OCI-LY3 (cell line): ENCODE measurements around the gene USF3.

Experiments used
- H2AFZ ChIP-seq: fragments of 200-600, 300-600 bp; shearing (Covaris generic); 2 replicates; pipeline ENCODE4 v1.6.0; 2014; ENCODE audit warnings: antibody characterized with exemption, low read depth, low read length
- H3K27ac ChIP-seq: fragments of 200-600, 300-600 bp; sonication (generic); 2 replicates; pipeline ENCODE4 v1.5.1; 2014; ENCODE audit warnings: mild to moderate bottlenecking, low read length, moderate library complexity, mixed read lengths
- H3K27me3 ChIP-seq: fragments of 200-600, 300-600 bp; sonication (generic); 2 replicates; pipeline ENCODE4 v1.6.1; 2014; ENCODE audit warnings: low read depth, low read length, mixed read lengths
- H3K36me3 ChIP-seq: fragments of 200-600, 300-600 bp; sonication (generic); replicated peaks from 2 replicates; pipeline ENCODE3; 2014; ENCODE audit warnings: low read depth, low read length, mixed read lengths
- H3K4me1 ChIP-seq: fragments of 300-600, 200-600 bp; sonication (generic); 2 replicates; pipeline ENCODE4 v1.6.1; 2014; ENCODE audit warnings: low read length, mixed read lengths
- H3K4me2 ChIP-seq: fragments of 200-600, 300-600 bp; sonication (generic); 2 replicates; pipeline ENCODE4 v1.6.1; 2014; ENCODE audit warnings: low read length, mixed read lengths
- H3K4me3 ChIP-seq: fragments of 300-600, 200-600 bp; sonication (generic); 2 replicates; pipeline ENCODE4 v1.5.1; 2014; ENCODE audit warnings: antibody characterized with exemption, mild to moderate bottlenecking, low read length, moderate library complexity
- H3K79me2 ChIP-seq: fragments of 300-600, 200-600 bp; shearing (Covaris generic); 2 replicates; pipeline ENCODE4 v1.6.1; 2014; ENCODE audit warnings: mild to moderate bottlenecking, low read length, mixed read lengths
- H3K9ac ChIP-seq: fragments of 300-600, 200-600 bp; shearing (Covaris generic); 2 replicates; pipeline ENCODE4 v1.6.0; 2014; ENCODE audit warnings: mild to moderate bottlenecking, low read length, moderate library complexity
- H3K9me3 ChIP-seq: fragments of 200-600, 300-600 bp; shearing (Covaris generic); 2 replicates; pipeline ENCODE4 v1.6.1; 2014; ENCODE audit warnings: low read length, mixed read lengths; ENCODE audit not compliant: insufficient read depth
- H4K20me1 ChIP-seq: fragments of 200-600, 300-600 bp; sonication (generic); 2 replicates; pipeline ENCODE4 v1.6.1; 2016; ENCODE audit warnings: low read length, mixed read lengths; ENCODE audit not compliant: insufficient read depth
- EZH2phosphoT487 ChIP-seq: fragments of 200-600 bp; shearing (Covaris generic); IDR thresholded peaks from 2 replicates; pipeline ENCODE4 v1.6.1; 2018; ENCODE audit warnings: antibody characterized with exemption, mixed run types, low read depth
- TF ChIP-seq, protein P1 (sequence below): fragments of 200-600, 300-600 bp; sonication (generic); IDR thresholded peaks from 2 replicates; pipeline ENCODE4 v1.5.1; 2014; ENCODE audit warnings: antibody characterized with exemption, low read length, low read depth

Gene USF3

DNA sequence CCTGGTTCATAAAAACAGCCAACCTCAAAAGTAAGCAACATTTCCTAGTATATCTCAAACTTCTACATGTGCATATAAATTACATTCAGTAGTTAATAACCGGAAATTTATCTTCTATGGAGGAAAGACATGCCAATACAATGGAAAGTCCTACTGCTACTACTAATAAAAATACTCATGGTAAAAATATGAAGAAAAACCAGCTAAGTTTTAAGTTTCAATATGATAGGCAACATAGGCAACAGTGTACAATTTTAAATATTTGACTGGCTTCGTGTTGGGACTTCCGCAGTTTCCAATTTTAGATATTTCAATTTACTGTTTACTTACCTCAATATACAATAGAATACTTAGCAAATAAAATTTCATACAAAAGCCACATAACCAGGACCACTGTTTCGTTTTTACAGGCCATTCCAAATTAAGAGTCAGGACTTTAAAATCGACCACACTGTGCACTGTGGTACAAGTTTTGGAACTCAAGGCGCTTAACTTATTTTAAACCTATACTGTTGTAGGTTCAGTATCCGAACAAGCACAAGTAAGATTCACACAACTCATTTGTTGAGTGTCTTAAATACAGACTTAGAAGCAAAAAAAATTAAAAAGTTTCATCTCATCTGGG, 46.7 kb upstream of the USF3 start:
- Histone ChIP-seq H3K4me2 (peak overlapping the region; percentile 86), H3K27ac (no peak overlapping the region), H2AFZ (no peak overlapping the region), H3K36me3 (peaks cover 12% of the 10 kb centered on the region), H3K9me3 (no peaks in the 10 kb centered on the region), H3K79me2 (peaks cover 90% of the 10 kb centered on the region), H3K9ac (no peak overlapping the region), H3K4me1 (peaks cover 36% of the 10 kb centered on the region), H3K27me3 (no peaks in the 10 kb centered on the region), H3K4me3 (peak overlapping the region; percentile 78), H4K20me1 (peaks cover 65% of the 10 kb centered on the region)
- TF ChIP-seq, protein P1, sequence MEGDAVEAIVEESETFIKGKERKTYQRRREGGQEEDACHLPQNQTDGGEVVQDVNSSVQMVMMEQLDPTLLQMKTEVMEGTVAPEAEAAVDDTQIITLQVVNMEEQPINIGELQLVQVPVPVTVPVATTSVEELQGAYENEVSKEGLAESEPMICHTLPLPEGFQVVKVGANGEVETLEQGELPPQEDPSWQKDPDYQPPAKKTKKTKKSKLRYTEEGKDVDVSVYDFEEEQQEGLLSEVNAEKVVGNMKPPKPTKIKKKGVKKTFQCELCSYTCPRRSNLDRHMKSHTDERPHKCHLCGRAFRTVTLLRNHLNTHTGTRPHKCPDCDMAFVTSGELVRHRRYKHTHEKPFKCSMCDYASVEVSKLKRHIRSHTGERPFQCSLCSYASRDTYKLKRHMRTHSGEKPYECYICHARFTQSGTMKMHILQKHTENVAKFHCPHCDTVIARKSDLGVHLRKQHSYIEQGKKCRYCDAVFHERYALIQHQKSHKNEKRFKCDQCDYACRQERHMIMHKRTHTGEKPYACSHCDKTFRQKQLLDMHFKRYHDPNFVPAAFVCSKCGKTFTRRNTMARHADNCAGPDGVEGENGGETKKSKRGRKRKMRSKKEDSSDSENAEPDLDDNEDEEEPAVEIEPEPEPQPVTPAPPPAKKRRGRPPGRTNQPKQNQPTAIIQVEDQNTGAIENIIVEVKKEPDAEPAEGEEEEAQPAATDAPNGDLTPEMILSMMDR = no peak
- TF ChIP-seq EZH2phosphoT487 = no peak

DNA sequence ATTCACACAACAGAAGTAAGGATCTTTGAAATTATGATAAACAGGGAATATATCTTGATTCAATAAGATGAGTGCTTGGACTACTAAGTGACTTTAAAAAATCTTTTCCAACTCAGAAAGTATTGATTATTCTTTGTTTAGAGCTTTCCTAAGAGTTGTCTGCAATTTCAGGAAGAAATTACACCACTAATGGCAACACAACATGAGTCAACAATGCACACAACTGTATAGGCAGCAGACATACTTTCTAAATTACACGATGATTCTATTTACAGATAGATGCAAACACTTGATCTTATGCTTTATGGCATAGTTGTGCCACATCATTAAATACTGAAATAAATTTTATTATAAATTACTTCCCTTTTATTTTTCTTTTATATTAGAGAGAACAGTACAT, 45.2 kb upstream of the USF3 start:
- H3K9me3 ChIP-seq = no peaks in the 10 kb centered on the region
- H3K79me2 ChIP-seq = peaks cover 94% of the 10 kb centered on the region
- TF ChIP-seq, protein P1 = no peak
- no peak for TF ChIP-seq EZH2phosphoT487
- H3K36me3 ChIP-seq = peaks cover 12% of the 10 kb centered on the region
- H3K4me1 ChIP-seq = peaks cover 44% of the 10 kb centered on the region
- no peak overlapping the region for H3K4me3 ChIP-seq
- H3K27ac ChIP-seq = no peak overlapping the region
- H3K27me3 ChIP-seq = no peaks in the 10 kb centered on the region
- H3K4me2 ChIP-seq = no peak overlapping the region
- H4K20me1 ChIP-seq = peaks cover 80% of the 10 kb centered on the region
- no peak overlapping the region for H3K9ac ChIP-seq
- no peak overlapping the region for H2AFZ ChIP-seq

DNA sequence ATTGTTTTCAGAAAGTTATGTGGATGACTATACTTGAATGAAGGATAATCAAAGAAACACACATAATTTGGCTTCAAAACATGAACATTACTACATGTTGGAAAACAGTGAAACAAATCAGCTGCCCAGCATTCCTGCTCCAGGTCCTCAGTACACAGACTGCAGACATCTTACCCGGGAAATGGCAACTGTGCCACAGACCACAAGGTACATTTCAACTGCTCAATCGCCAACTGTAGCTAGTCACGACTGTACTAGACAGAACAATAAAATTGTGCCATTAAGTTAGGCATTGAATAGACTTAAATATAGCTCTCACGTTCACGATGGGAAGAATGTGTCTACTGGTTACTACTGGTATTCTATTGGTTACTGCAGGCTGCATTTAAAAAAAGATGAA, 44.6 kb upstream of the USF3 start:
- peaks cover 85% of the 10 kb centered on the region for H4K20me1 ChIP-seq
- H3K4me1 ChIP-seq = peaks cover 45% of the 10 kb centered on the region
- no peak overlapping the region for H3K9ac ChIP-seq
- H3K79me2 ChIP-seq = peaks cover 99% of the 10 kb centered on the region
- H3K27me3 ChIP-seq = no peaks in the 10 kb centered on the region
- H2AFZ ChIP-seq = no peak overlapping the region
- peaks cover 12% of the 10 kb centered on the region for H3K36me3 ChIP-seq
- no peak overlapping the region for H3K4me2 ChIP-seq
- H3K27ac ChIP-seq = no peak overlapping the region
- no peak overlapping the region for H3K4me3 ChIP-seq
- no peaks in the 10 kb centered on the region for H3K9me3 ChIP-seq
- TF ChIP-seq, protein P1 = no peak
- no peak for TF ChIP-seq EZH2phosphoT487

DNA sequence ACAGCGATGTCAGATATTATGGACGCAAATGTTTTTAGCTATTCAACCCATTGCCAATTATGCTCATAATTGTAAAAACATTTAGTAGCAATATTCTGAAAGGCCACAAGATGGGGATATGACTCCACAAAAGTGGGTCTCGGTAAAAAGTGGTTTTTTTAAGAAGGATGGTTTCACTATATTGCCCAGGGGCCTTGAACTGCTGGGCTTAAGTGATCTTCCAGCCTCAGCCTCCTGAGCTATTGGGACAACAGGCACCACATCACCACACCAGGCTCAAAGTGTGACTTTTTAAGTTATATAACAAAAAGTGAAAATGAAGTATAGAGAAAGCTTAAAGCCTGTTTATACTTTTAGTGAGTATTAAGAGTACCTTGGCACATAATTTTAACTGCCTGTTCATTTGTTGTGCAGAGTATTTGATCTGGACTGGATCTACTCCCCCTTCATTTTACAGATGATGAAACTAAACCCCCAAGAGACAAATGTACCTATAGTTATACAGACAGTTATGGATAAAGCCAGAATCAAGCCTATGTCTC, 40.2 kb upstream of the USF3 start:
- Histone ChIP-seq H3K4me1 (peaks cover 18% of the 10 kb centered on the region), H3K27ac (peak overlapping the region; percentile 16; the same call in 1 of the 2 replicates), H3K4me2 (peak overlapping the region; percentile 21), H2AFZ (no peak overlapping the region), H3K9ac (no peak overlapping the region), H4K20me1 (peaks cover 91% of the 10 kb centered on the region), H3K9me3 (no peaks in the 10 kb centered on the region), H3K79me2 (peaks cover 100% of the 10 kb centered on the region), H3K4me3 (no peak overlapping the region), H3K27me3 (no peaks in the 10 kb centered on the region), H3K36me3 (peaks cover 11% of the 10 kb centered on the region)
- TF ChIP-seq, protein P1 = peak; percentile 73
- no peak for TF ChIP-seq EZH2phosphoT487
